Cardiac fibroblast (primary cell): ENCODE measurements around the gene STX4.

Experiments
- DNase-seq, 2 donors: peaks; one replicate each; pipeline versions ENCODE4 v3.0.0 to v3.0.0-alpha.2; 2010; ENCODE audit warnings: low read depth in 2 of 2
- H3K4me3 ChIP-seq, 2 donors: replicated peaks in 1 of 2; 1 replicate in 1 of 2; 2 replicates in 1 of 2; pipeline ENCODE4 v1.5.1; 2011; ENCODE audit warnings: low read depth in 2 of 2, low read length in 2 of 2, mild to moderate bottlenecking in 2 of 2, moderate library complexity in 1 of 2
- TF ChIP-seq, protein P1 (sequence below): IDR thresholded peaks from one replicate; pipeline ENCODE4 v1.5.1; 2011; ENCODE audit warnings: low read depth, mild to moderate bottlenecking, low read length, inconsistent platforms

Gene STX4

GRCh38 chr16:31087971-31088370 is 54.6 kb downstream of the STX4 start:
- no peak for DNase-seq
- H3K4me3 ChIP-seq: no peak overlapping the region
- TF ChIP-seq, protein P1, sequence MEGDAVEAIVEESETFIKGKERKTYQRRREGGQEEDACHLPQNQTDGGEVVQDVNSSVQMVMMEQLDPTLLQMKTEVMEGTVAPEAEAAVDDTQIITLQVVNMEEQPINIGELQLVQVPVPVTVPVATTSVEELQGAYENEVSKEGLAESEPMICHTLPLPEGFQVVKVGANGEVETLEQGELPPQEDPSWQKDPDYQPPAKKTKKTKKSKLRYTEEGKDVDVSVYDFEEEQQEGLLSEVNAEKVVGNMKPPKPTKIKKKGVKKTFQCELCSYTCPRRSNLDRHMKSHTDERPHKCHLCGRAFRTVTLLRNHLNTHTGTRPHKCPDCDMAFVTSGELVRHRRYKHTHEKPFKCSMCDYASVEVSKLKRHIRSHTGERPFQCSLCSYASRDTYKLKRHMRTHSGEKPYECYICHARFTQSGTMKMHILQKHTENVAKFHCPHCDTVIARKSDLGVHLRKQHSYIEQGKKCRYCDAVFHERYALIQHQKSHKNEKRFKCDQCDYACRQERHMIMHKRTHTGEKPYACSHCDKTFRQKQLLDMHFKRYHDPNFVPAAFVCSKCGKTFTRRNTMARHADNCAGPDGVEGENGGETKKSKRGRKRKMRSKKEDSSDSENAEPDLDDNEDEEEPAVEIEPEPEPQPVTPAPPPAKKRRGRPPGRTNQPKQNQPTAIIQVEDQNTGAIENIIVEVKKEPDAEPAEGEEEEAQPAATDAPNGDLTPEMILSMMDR: no peak

DNA sequence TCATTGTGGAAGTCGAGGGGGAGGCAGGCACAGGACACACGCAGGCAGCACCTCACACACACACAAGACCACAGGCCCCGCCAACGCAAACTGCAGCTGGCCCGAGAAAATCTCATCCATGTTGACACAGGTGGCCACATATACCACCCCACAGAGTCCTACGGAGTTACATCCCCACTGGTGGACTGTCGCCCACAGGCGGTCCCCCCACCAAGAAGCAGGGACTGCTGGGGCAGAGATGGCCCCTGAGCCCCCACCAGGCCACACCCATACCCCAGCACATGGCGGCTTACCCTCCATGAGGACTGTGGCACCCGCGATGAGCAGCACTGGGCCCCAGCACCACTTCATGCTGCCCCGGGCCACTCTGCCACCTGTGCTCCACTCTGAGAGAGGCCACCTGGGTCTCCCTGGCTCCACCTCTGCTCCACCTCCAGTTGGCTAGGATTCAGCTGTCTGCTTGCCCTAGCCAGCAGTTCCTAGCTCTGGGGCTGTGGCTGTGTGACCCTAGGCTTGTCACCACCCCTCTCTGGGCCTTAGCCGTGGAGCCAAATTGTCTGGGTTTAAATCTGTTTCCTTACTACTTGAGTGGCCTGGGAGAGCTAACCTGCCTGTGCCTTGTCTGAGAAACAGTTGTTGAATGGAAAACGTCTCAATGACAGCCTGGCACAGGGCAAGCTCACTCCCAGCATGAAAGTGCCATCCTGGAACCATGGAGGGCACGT is 55.3 kb downstream of the STX4 start, which contains the start of gene PRSS53:
Gene PRSS53, minus strand, starts transcription at position 485 of the 725 bp plus-strand sequence. Its CDS starts 134 bp downstream, at position 351.
- TF ChIP-seq, protein P1: no peak
- DNase-seq: no peak
- H3K4me3 ChIP-seq: no peak within 1 kb of the TSS

DNA sequence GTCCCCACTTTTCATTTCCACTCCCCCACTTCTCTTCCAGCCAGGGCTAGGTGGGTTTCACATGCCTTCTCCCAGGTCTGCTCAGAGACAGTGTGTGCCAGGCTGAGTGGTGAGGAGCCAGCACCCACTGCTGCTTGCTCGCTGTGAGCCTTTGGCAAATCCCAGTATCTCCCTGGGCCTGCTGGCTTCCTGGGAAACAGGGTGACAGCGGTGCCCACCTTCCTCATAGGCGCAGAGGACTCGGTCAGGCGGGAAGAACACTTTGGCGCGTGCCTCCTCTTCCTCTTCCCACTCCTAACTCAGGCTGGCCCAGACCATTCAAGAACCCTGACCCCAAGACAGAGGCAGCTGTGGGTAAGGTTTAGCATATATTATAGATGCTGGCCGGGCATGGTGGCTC is 55.8 kb downstream of the STX4 start:
- no peak for DNase-seq
- no peak overlapping the region for H3K4me3 ChIP-seq
- TF ChIP-seq, protein P1: no peak
